Left ventricle myocardium inferior (tissue), 1 donor: Measurements from ENCODE around the gene SLC25A27. TPM values are rescaled to one million over a fixed set of nuclear protein-coding genes. Genes with fewer than 3 reads are reported as not detected.

Source experiments
- DNase-seq: peaks from one replicate; pipeline ENCODE4 v3.0.0-alpha.2; 2020
- H3K27ac ChIP-seq: fragments of 200-600 bp; replicated peaks from 2 replicates; pipeline ENCODE4 v1.8.0; 2021
- H3K27me3 ChIP-seq: fragments of 200-600 bp; 2 replicates; pipeline ENCODE4 v1.8.0; 2021; ENCODE audit warnings: low read depth
- H3K36me3 ChIP-seq: fragments of 200-600 bp; 2 replicates; pipeline ENCODE4 v1.8.0; 2021
- H3K4me1 ChIP-seq: fragments of 200-600 bp; 2 replicates; pipeline ENCODE4 v1.8.0; 2021
- H3K4me3 ChIP-seq: fragments of 200-600 bp; 2 replicates; pipeline ENCODE4 v1.8.0; 2021; ENCODE audit warnings: mild to moderate bottlenecking, moderate library complexity
- H3K9me3 ChIP-seq: fragments of 200-600 bp; replicated peaks from 2 replicates; pipeline ENCODE4 v1.8.0; 2021
- intact Hi-C: fragments of 100-400 bp; cut with micrococcal nuclease; formaldehyde crosslinking; loops from one replicate; pipeline ENCODE4 v1.11.0; 2022
- total RNA-seq: library from RNA; stranded (reverse); fragmentation: NEBNext Ultra II Directional; extraction: Animal tissue kit (Norgen Biotek cat#: 25700); gene quantifications from one replicate; pipeline ENCODE4 v1.2.1, GENCODE V29; 2021
- TF ChIP-seq, protein P1 (sequence below): fragments of 200-600 bp; IDR thresholded peaks from 2 replicates; pipeline ENCODE4 v1.8.0; 2021; ENCODE audit warnings: antibody characterized with exemption, mild to moderate bottlenecking, borderline replicate concordance
- donor health status: DM: no; HTN: yes; CAD: no; lungs with severe emphysema.

Gene SLC25A27
- total RNA-seq, 1 donor from 2014 or later: 18.6 TPM

DNA sequence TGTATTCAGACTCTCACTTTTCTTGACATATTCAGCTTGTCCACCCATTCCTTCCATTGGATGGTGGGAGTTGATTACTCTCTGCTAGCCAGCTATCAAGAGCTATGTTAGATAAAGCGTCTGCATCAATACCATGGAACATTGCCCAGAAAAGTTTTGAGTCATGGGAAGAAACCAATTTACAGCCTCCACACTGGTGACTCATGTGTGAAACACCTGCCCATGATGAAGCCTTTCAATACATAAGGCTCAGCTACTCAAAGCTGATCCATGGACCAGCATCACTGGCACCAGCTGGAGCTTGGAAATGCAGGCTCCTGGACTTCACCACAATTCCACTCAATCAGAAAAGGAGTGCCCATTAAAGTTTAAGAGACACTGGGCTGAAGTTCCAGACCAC, 66.3 kb downstream of the SLC25A27 start:
- Histone ChIP-seq H3K36me3 (no peaks in the 10 kb centered on the region), H3K9me3 (no peaks in the 10 kb centered on the region), H3K27me3 (peaks cover 23% of the 10 kb centered on the region), H3K4me1 (no peaks in the 10 kb centered on the region), H3K27ac (no peak overlapping the region), H3K4me3 (no peak overlapping the region)
- DNase-seq: no peak
- TF ChIP-seq, protein P1, sequence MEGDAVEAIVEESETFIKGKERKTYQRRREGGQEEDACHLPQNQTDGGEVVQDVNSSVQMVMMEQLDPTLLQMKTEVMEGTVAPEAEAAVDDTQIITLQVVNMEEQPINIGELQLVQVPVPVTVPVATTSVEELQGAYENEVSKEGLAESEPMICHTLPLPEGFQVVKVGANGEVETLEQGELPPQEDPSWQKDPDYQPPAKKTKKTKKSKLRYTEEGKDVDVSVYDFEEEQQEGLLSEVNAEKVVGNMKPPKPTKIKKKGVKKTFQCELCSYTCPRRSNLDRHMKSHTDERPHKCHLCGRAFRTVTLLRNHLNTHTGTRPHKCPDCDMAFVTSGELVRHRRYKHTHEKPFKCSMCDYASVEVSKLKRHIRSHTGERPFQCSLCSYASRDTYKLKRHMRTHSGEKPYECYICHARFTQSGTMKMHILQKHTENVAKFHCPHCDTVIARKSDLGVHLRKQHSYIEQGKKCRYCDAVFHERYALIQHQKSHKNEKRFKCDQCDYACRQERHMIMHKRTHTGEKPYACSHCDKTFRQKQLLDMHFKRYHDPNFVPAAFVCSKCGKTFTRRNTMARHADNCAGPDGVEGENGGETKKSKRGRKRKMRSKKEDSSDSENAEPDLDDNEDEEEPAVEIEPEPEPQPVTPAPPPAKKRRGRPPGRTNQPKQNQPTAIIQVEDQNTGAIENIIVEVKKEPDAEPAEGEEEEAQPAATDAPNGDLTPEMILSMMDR: no peak
- intact Hi-C loops: no loop called here

GRCh38 chr6:46720401-46720800, 67.6 kb downstream of the SLC25A27 start:
- no peak overlapping the region for H3K4me3 ChIP-seq
- DNase-seq: no peak
- no peak overlapping the region for H3K27ac ChIP-seq
- H3K4me1 ChIP-seq: no peaks in the 10 kb centered on the region
- H3K9me3 ChIP-seq: no peaks in the 10 kb centered on the region
- intact Hi-C loops: no loop called here
- peaks cover 36% of the 10 kb centered on the region for H3K27me3 ChIP-seq
- no peaks in the 10 kb centered on the region for H3K36me3 ChIP-seq
- TF ChIP-seq, protein P1: no peak

Other genes with a start within 250 kb of the SLC25A27 start
- gene RCAN2, start 161.5 kb upstream of the SLC25A27 start, total RNA-seq: 312 TPM
- gene CYP39A1, start 157 bp upstream of the SLC25A27 start, total RNA-seq: 5.4 TPM
- 0.36 TPM for gene TDRD6, start 34.9 kb downstream of the SLC25A27 start, total RNA-seq
- 0.16 TPM for gene PLA2G7, start 82.4 kb downstream of the SLC25A27 start, total RNA-seq
- not detected for gene ANKRD66, start 94.0 kb downstream of the SLC25A27 start, total RNA-seq
- gene MEP1A, start 140.4 kb downstream of the SLC25A27 start, total RNA-seq: not detected